GM23248 (cell line): Measurements from ENCODE around the gene CCDC78.

Experiments used
- EZH2 ChIP-seq: fragments of 200-600 bp; sonication (generic); IDR thresholded peaks from 2 replicates; pipeline ENCODE4 v1.6.1; 2018; ENCODE audit warnings: antibody characterized with exemption, mild to moderate bottlenecking; ENCODE audit not compliant: insufficient read depth, poor library complexity, severe bottlenecking
- EZH2phosphoT487 ChIP-seq: fragments of 200-600 bp; sonication (generic); IDR thresholded peaks from 2 replicates; pipeline ENCODE4 v1.6.1; 2018; ENCODE audit warnings: antibody characterized with exemption, moderate library complexity, mild to moderate bottlenecking, low read depth; ENCODE audit not compliant: insufficient read depth

- TF ChIP-seq EZH2 (no peak), EZH2phosphoT487 (no peak)
These were observed 6.1 kb upstream of the CCDC78 start for GRCh38 chr16:732332-732731.
